ENCODE measurements around the gene SLC2A13.

DNA sequence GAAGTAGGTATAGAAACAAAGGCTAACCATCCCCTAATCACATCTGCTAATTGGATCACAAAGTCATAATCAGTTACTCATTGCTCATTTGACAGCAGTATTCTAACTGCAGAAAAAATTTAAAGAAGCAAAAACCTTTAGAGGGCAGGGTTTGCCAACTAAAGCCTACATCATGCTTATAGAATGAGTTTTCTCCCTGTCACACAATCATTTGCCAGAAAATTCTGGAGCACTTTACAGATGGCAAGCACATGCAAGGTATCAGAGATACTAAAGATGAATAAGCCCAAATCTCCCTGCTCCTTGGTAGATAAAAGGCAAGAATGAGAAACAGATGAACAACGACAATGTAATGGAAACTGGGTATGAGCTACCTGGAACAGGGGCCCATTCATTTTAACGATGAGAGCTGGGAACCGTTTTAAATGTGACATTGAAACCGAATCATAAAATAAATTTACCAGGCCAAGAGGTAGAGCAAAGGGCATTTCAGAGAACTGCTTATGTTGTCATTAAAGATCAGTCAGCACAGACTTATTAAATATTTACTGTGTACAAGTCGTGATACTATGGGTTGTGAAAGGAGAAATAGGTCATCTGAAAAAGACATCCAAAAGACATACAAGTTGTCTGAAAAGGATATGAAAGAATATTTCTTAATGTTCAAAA lies 274.9 kb downstream of the SLC2A13 start:
- TF ChIP-seq CTCF (tag by site-specific recombination; IDR thresholded peaks at IDR 0.05) (no peak), TRIM28 (IDR thresholded peaks at IDR 0.05; ENCODE audit: borderline replicate concordance, low read length) (no peak), TCF7L2 (IDR thresholded peaks at IDR 0.05; ENCODE audit: borderline replicate concordance, low read depth, low read length) (no peak), SP2 (tag by site-specific recombination; IDR thresholded peaks at IDR 0.05) (no peak), GFI1B (tag by site-specific recombination; IDR thresholded peaks at IDR 0.05) (no peak), YY1 (tag by site-specific recombination; IDR thresholded peaks at IDR 0.05) (no peak)
- TF ChIP-seq, protein P1, sequence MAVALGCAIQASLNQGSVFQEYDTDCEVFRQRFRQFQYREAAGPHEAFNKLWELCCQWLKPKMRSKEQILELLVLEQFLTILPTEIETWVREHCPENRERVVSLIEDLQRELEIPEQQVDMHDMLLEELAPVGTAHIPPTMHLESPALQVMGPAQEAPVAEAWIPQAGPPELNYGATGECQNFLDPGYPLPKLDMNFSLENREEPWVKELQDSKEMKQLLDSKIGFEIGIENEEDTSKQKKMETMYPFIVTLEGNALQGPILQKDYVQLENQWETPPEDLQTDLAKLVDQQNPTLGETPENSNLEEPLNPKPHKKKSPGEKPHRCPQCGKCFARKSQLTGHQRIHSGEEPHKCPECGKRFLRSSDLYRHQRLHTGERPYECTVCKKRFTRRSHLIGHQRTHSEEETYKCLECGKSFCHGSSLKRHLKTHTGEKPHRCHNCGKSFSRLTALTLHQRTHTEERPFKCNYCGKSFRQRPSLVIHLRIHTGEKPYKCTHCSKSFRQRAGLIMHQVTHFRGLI (tag by site-specific recombination; IDR thresholded peaks at IDR 0.05) = no peak

All from HEK293 (cell line).